ENCODE measurements around the gene CHST11.

CHST11 gene

GRCh38 chr12:104421343-104421742, 35.4 kb upstream of the CHST11 start:
- Mint-ChIP-seq H3K27me3 (no peaks in the 10 kb centered on the region), H3K4me1 (peaks cover 7% of the 10 kb centered on the region), H3K27ac (no peak overlapping the region), H3K9me3 (peaks cover 2% of the 10 kb centered on the region), H3K4me3 (no peak overlapping the region), H3K36me3 (no peaks in the 10 kb centered on the region)
- DNase-seq = no peak
- CTCF ChIA-PET = interaction anchor here (0.7 to 1.6 kb wide), 2 partner anchors 40 to 362 kb away, joined by 3 to 4 read pairs; no protein-coding TSS in a partner anchor

GRCh38 chr12:104422441-104422840, 34.3 kb upstream of the CHST11 start:
- Mint-ChIP-seq H3K36me3 (no peaks in the 10 kb centered on the region), H3K4me3 (no peak overlapping the region), H3K27ac (no peak overlapping the region), H3K9me3 (peaks cover 2% of the 10 kb centered on the region), H3K4me1 (peaks cover 7% of the 10 kb centered on the region), H3K27me3 (no peaks in the 10 kb centered on the region)
- CTCF ChIA-PET = interaction anchor here (1.0 kb wide), 1 partner anchor 10 kb away, joined by 3 read pairs; no protein-coding TSS in a partner anchor
- DNase-seq = no peak

- Mint-ChIP-seq H3K36me3 (no peaks in the 10 kb centered on the region), H3K9me3 (peaks cover 2% of the 10 kb centered on the region), H3K4me1 (peaks cover 7% of the 10 kb centered on the region), H3K27ac (no peak overlapping the region), H3K27me3 (no peaks in the 10 kb centered on the region), H3K4me3 (no peak overlapping the region)
- CTCF ChIA-PET = interaction anchor here (1.0 kb wide), 1 partner anchor 9 kb away, joined by 3 read pairs; no protein-coding TSS in a partner anchor
- DNase-seq = no peak
Measured at GRCh38 chr12:104423273-104423672, 33.5 kb upstream of the CHST11 start.

- CTCF ChIA-PET = no interaction called here
Measured at GRCh38 chr12:104423809-104424208, 32.9 kb upstream of the CHST11 start.

GRCh38 chr12:104424955-104425354, 31.8 kb upstream of the CHST11 start:
- H3K4me1 Mint-ChIP-seq = peaks cover 7% of the 10 kb centered on the region
- H3K9me3 Mint-ChIP-seq = peaks cover 2% of the 10 kb centered on the region
- H3K27ac Mint-ChIP-seq = no peak overlapping the region
- DNase-seq = no peak
- CTCF ChIA-PET = no interaction called here
- no peak overlapping the region for H3K4me3 Mint-ChIP-seq
- H3K36me3 Mint-ChIP-seq = no peaks in the 10 kb centered on the region
- H3K27me3 Mint-ChIP-seq = no peaks in the 10 kb centered on the region

More at GRCh38 chr12:104423809-104424208, 32.9 kb upstream of the CHST11 start:
- DNase-seq = no peak
- Mint-ChIP-seq H3K9me3 (peaks cover 2% of the 10 kb centered on the region), H3K27ac (no peak overlapping the region), H3K27me3 (no peaks in the 10 kb centered on the region), H3K4me3 (no peak overlapping the region), H3K36me3 (no peaks in the 10 kb centered on the region), H3K4me1 (peaks cover 7% of the 10 kb centered on the region)

- H3K9me3 Mint-ChIP-seq = peaks cover 2% of the 10 kb centered on the region
- no peak overlapping the region for H3K4me3 Mint-ChIP-seq
- H3K4me1 Mint-ChIP-seq = peaks cover 7% of the 10 kb centered on the region
- H3K27me3 Mint-ChIP-seq = peaks cover 3% of the 10 kb centered on the region
- H3K27ac Mint-ChIP-seq = no peak overlapping the region
- CTCF ChIA-PET = interaction anchor here (1.8 kb wide), 1 partner anchor 10 kb away, joined by 7 read pairs; no protein-coding TSS in a partner anchor
- no peaks in the 10 kb centered on the region for H3K36me3 Mint-ChIP-seq
- no peak for DNase-seq
Measured at GRCh38 chr12:104425614-104426013, 31.1 kb upstream of the CHST11 start.

- no peak for DNase-seq
- Mint-ChIP-seq H3K4me3 (no peak overlapping the region), H3K27ac (no peak overlapping the region), H3K9me3 (peaks cover 2% of the 10 kb centered on the region), H3K36me3 (no peaks in the 10 kb centered on the region), H3K27me3 (peaks cover 7% of the 10 kb centered on the region), H3K4me1 (no peaks in the 10 kb centered on the region)
- CTCF ChIA-PET = interaction anchor here (1.8 kb wide), 1 partner anchor 9 kb away, joined by 7 read pairs; no protein-coding TSS in a partner anchor
Measured at GRCh38 chr12:104426926-104427546, 29.7 kb upstream of the CHST11 start.

- no peak for DNase-seq
- Mint-ChIP-seq H3K4me1 (no peaks in the 10 kb centered on the region), H3K9me3 (no peaks in the 10 kb centered on the region), H3K36me3 (no peaks in the 10 kb centered on the region), H3K27ac (no peak overlapping the region), H3K27me3 (peaks cover 12% of the 10 kb centered on the region), H3K4me3 (no peak overlapping the region)
- CTCF ChIA-PET = interaction anchor here (1.8 kb wide), 1 partner anchor 8 kb away, joined by 7 read pairs; no protein-coding TSS in a partner anchor
Measured at GRCh38 chr12:104427547-104427938, 29.2 kb upstream of the CHST11 start.

GRCh38 chr12:104433061-104433460, 23.7 kb upstream of the CHST11 start:
- Mint-ChIP-seq H3K27me3 (peaks cover 32% of the 10 kb centered on the region), H3K4me1 (peaks cover 2% of the 10 kb centered on the region), H3K27ac (no peak overlapping the region), H3K9me3 (no peaks in the 10 kb centered on the region), H3K36me3 (no peaks in the 10 kb centered on the region), H3K4me3 (no peak overlapping the region)
- DNase-seq = no peak
- CTCF ChIA-PET = interaction anchor here (0.9 kb wide), 1 partner anchor 10 kb away, joined by 3 read pairs; no protein-coding TSS in a partner anchor

GRCh38 chr12:104434129-104434528, 22.6 kb upstream of the CHST11 start:
- Mint-ChIP-seq H3K36me3 (no peaks in the 10 kb centered on the region), H3K4me1 (peaks cover 2% of the 10 kb centered on the region), H3K27ac (no peak overlapping the region), H3K9me3 (no peaks in the 10 kb centered on the region), H3K4me3 (no peak overlapping the region), H3K27me3 (peaks cover 39% of the 10 kb centered on the region)
- DNase-seq = no peak
- CTCF ChIA-PET = no interaction called here

- DNase-seq = no peak
- Mint-ChIP-seq H3K27me3 (peaks cover 39% of the 10 kb centered on the region), H3K9me3 (no peaks in the 10 kb centered on the region), H3K4me3 (no peak overlapping the region), H3K4me1 (peaks cover 2% of the 10 kb centered on the region), H3K36me3 (no peaks in the 10 kb centered on the region), H3K27ac (no peak overlapping the region)
- CTCF ChIA-PET = interaction anchor here (1.4 to 2.0 kb wide), 2 partner anchors 9 to 22 kb away, joined by 3 to 7 read pairs; no protein-coding TSS in a partner anchor
Measured at GRCh38 chr12:104435175-104435574, 21.6 kb upstream of the CHST11 start.

GRCh38 chr12:104435765-104436164, 21.0 kb upstream of the CHST11 start:
- H3K27me3 Mint-ChIP-seq = peaks cover 40% of the 10 kb centered on the region
- H3K36me3 Mint-ChIP-seq = no peaks in the 10 kb centered on the region
- peaks cover 2% of the 10 kb centered on the region for H3K4me1 Mint-ChIP-seq
- no peak overlapping the region for H3K27ac Mint-ChIP-seq
- CTCF ChIA-PET = interaction anchor here (1.4 to 2.0 kb wide), 2 partner anchors 9 to 22 kb away, joined by 3 to 7 read pairs; no protein-coding TSS in a partner anchor
- H3K4me3 Mint-ChIP-seq = no peak overlapping the region
- no peaks in the 10 kb centered on the region for H3K9me3 Mint-ChIP-seq
- DNase-seq = no peak

- Mint-ChIP-seq H3K27me3 (peaks cover 42% of the 10 kb centered on the region), H3K27ac (no peak overlapping the region), H3K4me1 (peaks cover 2% of the 10 kb centered on the region), H3K9me3 (no peaks in the 10 kb centered on the region), H3K36me3 (no peaks in the 10 kb centered on the region), H3K4me3 (no peak overlapping the region)
- DNase-seq = no peak
- CTCF ChIA-PET = interaction anchor here (2.0 kb wide), 1 partner anchor 10 kb away, joined by 7 read pairs; no protein-coding TSS in a partner anchor
Measured at GRCh38 chr12:104436790-104437189, 20.0 kb upstream of the CHST11 start.

GRCh38 chr12:104438134-104438533, 18.6 kb upstream of the CHST11 start:
- no peak overlapping the region for H3K4me3 Mint-ChIP-seq
- CTCF ChIA-PET = interaction anchor here (2.2 kb wide), 1 partner anchor 56 kb away, joined by 7 read pairs; no protein-coding TSS in a partner anchor
- H3K27ac Mint-ChIP-seq = no peak overlapping the region
- no peak for DNase-seq
- peaks cover 2% of the 10 kb centered on the region for H3K4me1 Mint-ChIP-seq
- peaks cover 33% of the 10 kb centered on the region for H3K27me3 Mint-ChIP-seq
- no peaks in the 10 kb centered on the region for H3K36me3 Mint-ChIP-seq
- no peaks in the 10 kb centered on the region for H3K9me3 Mint-ChIP-seq

GRCh38 chr12:104439137-104439536, 17.6 kb upstream of the CHST11 start:
- CTCF ChIA-PET = interaction anchor here (0.6 to 2.2 kb wide), 2 partner anchors 57 to 61 kb away, joined by 3 to 7 read pairs; no protein-coding TSS in a partner anchor

More at GRCh38 chr12:104439137-104439536, 17.6 kb upstream of the CHST11 start:
- peaks cover 3% of the 10 kb centered on the region for H3K4me1 Mint-ChIP-seq
- H3K9me3 Mint-ChIP-seq = no peaks in the 10 kb centered on the region
- peaks cover 38% of the 10 kb centered on the region for H3K27me3 Mint-ChIP-seq
- DNase-seq = no peak
- H3K4me3 Mint-ChIP-seq = no peak overlapping the region
- no peaks in the 10 kb centered on the region for H3K36me3 Mint-ChIP-seq
- H3K27ac Mint-ChIP-seq = no peak overlapping the region

Measured in activated naive CD4-positive, alpha-beta T cell treated with anti-CD3 and anti-CD28 coated beads, Interleukin-2, amount 10 ng/mL, durations not matched to agents 7 days and 5 days (primary cell).